ENCODE data around the gene STK39.
A peak's percentile ranks its signal among the peaks of the same experiment; 100 is the strongest.

The STK39 gene

GRCh38 chr2:168208652-168209051, 38.7 kb downstream of the STK39 start:
- DNase-seq (ENCODE audit: low read depth) = peak; percentile 57

GRCh38 chr2:168207851-168208250, 39.5 kb downstream of the STK39 start:
- DNase-seq (ENCODE audit: low read depth) = no peak

- DNase-seq (ENCODE audit: low read depth) = no peak
Observed at GRCh38 chr2:168203762-168204693, 43.4 kb downstream of the STK39 start.

GRCh38 chr2:168201584-168202116, 45.7 kb downstream of the STK39 start:
- no peak for DNase-seq (ENCODE audit: low read depth)

- DNase-seq (ENCODE audit: low read depth) = no peak
Observed at GRCh38 chr2:168200930-168201583, 46.3 kb downstream of the STK39 start.

GRCh38 chr2:168198476-168199207, 48.8 kb downstream of the STK39 start:
- no peak for DNase-seq (ENCODE audit: low read depth)

- no peak for DNase-seq (ENCODE audit: low read depth)
Observed at GRCh38 chr2:168196764-168197180, 50.6 kb downstream of the STK39 start.

GRCh38 chr2:168194784-168195522, 52.4 kb downstream of the STK39 start:
- DNase-seq (ENCODE audit: low read depth) = no peak

GRCh38 chr2:168192839-168193616, 54.4 kb downstream of the STK39 start:
- no peak for DNase-seq (ENCODE audit: low read depth)

- no peak for DNase-seq (ENCODE audit: low read depth)
Observed at GRCh38 chr2:168191955-168192785, 55.2 kb downstream of the STK39 start.

- DNase-seq (ENCODE audit: low read depth) = no peak
Observed at GRCh38 chr2:168190590-168191336, 56.6 kb downstream of the STK39 start.

- no peak for DNase-seq (ENCODE audit: low read depth)
Observed at GRCh38 chr2:168189835-168190569, 57.4 kb downstream of the STK39 start.

- DNase-seq (ENCODE audit: low read depth) = no peak
Observed at GRCh38 chr2:168188002-168188401, 59.4 kb downstream of the STK39 start.

- no peak for DNase-seq (ENCODE audit: low read depth)
Observed at GRCh38 chr2:168186452-168186851, 60.9 kb downstream of the STK39 start.

GRCh38 chr2:168185583-168186274, 61.7 kb downstream of the STK39 start:
- no peak for DNase-seq (ENCODE audit: low read depth)

GRCh38 chr2:168184681-168185513, 62.5 kb downstream of the STK39 start:
- no peak for DNase-seq (ENCODE audit: low read depth)
